Upper lobe of left lung (tissue), 6 donors: Measurements from ENCODE around the gene MYF5. TPM values are rescaled to one million over a fixed set of nuclear protein-coding genes. Genes with fewer than 3 reads are reported as not detected.

Experiments used
- ATAC-seq, 2 donors: fragments of 200-7000 bp; cut with Tn5 transposase; one replicate each; pipeline ENCODE4 v1.9.1; 2022; ENCODE audit warnings: mild to moderate bottlenecking in 2 of 2, moderate library complexity in 2 of 2; ENCODE audit not compliant: low FRiP score in 2 of 2
- DNase-seq, 2 donors: peaks; one replicate each; pipeline ENCODE4 v3.0.0-alpha.2; 2019 to 2020
- H3K27ac ChIP-seq, 4 donors: fragments of 200-600 bp; sonication (generic); one replicate each; pipeline ENCODE4 v1.5.1; 2016 to 2019
- H3K27me3 ChIP-seq, 4 donors: fragments of 200-600 bp; sonication (generic); one replicate each; pipeline ENCODE4 v1.5.1; 2017 to 2019
- H3K36me3 ChIP-seq, 4 donors: fragments of 200-600 bp; sonication (generic); one replicate each; pipeline ENCODE4 v1.5.1; 2016 to 2019
- H3K4me1 ChIP-seq, 4 donors: fragments of 200-600 bp; sonication (generic); one replicate each; pipeline ENCODE4 v1.5.1; 2018 to 2019
- H3K4me3 ChIP-seq, 4 donors: fragments of 200-600 bp; sonication (generic); one replicate each; pipeline ENCODE4 v1.5.1; 2017 to 2019; ENCODE audit warnings: mild to moderate bottlenecking in 2 of 4, moderate library complexity in 1 of 4
- H3K9me3 ChIP-seq, 4 donors: fragments of 200-600 bp; sonication (generic); one replicate each; pipeline ENCODE4 v1.5.1; 2018 to 2019
- EP300 ChIP-seq, 4 donors: sonication (generic); formaldehyde crosslinking; IDR thresholded peaks; one replicate each; pipeline ENCODE4 v1.5.1; 2017; ENCODE audit warnings: antibody characterized with exemption in 4 of 4, control low read depth in 2 of 4
- POLR2A ChIP-seq, 4 donors: fragments of 450-650 bp; IDR thresholded peaks; one replicate each; pipeline ENCODE4 v1.5.1; 2016 to 2017; ENCODE audit warnings: antibody characterized with exemption in 4 of 4, mild to moderate bottlenecking in 2 of 4
- POLR2AphosphoS5 ChIP-seq, 2 donors: sonication (generic); formaldehyde crosslinking; IDR thresholded peaks; one replicate each; pipeline ENCODE4 v1.5.1; 2017; ENCODE audit warnings: antibody characterized with exemption in 2 of 2
- WGBS, 2 donors: methylation state at CpG; one replicate each; pipeline ENCODE4 v1.1.5; 2017 to 2018; 5-methylcytosine and 5-hydroxymethylcytosine counted together
- total RNA-seq, 6 donors: library from RNA; depleted of rRNA in 4 of 6; stranded (reverse); fragments of >200 nt in 4 of 6; gene quantifications; one replicate each; pipeline versions ENCODE4 v1.1.0 to v1.2.1, GENCODE V29; 2016 to 2021
- TF ChIP-seq, protein P1 (sequence below), 6 experiments: fragments of 450-650 bp in 4 of 6; fragments of 200-600 bp in 2 of 6; sonication (generic) in 2 of 6; IDR thresholded peaks; one replicate each; pipeline ENCODE4 v1.5.1; 2016 to 2019; ENCODE audit warnings: antibody characterized with exemption in 6 of 6
- donor health status: DM: no; HTN: no; CAD: no; lungs with moderate emphysema.
- donor health status: DM: no; HTN: yes; CAD: no; lungs with severe emphysema.

The MYF5 gene
- total RNA-seq, 6 donors from 2014 or later = not detected

DNA sequence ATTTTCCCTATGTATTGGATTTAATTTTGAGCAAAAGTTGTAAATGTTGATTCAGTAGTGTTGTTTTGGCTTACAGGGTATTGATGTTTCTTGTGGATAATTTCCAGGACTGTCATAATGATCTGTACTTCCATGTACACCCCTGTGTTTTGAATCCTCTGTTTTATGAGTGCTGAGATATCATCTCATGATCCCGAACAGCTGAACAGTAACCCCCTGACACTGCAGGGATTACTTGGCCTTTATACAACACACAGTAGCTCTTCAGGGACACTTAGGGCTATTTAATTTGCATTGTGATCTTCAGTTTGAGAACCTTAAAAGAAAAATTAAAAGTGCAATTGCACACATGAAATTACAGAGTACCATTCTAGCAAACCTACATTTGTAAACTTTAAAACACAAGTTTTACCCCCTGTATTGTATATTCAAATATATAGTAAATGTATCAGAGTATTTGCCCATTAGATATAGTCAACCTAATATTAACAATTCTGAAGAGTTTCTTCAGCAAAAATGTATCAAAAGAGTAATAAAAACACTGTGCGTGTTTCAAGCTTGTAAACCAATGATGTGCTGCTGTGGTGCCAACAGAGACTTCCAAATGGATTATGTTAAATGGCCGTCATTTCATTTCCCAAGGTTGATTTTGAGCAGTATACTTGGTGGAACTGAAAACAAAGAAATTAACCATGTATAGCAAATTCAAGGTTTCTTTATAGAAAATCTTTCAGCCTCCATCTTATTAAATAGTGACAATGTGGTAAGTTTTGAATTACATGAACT, 37.2 kb upstream of the MYF5 start:
- no peaks in the 10 kb centered on the region for H3K4me1 ChIP-seq
- TF ChIP-seq POLR2AphosphoS5 (IDR thresholded peaks at IDR 0.05) (no peak), EP300 (IDR thresholded peaks at IDR 0.05) (no peak), POLR2A (IDR thresholded peaks at IDR 0.05) (no peak)
- TF ChIP-seq, protein P1, sequence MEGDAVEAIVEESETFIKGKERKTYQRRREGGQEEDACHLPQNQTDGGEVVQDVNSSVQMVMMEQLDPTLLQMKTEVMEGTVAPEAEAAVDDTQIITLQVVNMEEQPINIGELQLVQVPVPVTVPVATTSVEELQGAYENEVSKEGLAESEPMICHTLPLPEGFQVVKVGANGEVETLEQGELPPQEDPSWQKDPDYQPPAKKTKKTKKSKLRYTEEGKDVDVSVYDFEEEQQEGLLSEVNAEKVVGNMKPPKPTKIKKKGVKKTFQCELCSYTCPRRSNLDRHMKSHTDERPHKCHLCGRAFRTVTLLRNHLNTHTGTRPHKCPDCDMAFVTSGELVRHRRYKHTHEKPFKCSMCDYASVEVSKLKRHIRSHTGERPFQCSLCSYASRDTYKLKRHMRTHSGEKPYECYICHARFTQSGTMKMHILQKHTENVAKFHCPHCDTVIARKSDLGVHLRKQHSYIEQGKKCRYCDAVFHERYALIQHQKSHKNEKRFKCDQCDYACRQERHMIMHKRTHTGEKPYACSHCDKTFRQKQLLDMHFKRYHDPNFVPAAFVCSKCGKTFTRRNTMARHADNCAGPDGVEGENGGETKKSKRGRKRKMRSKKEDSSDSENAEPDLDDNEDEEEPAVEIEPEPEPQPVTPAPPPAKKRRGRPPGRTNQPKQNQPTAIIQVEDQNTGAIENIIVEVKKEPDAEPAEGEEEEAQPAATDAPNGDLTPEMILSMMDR (IDR thresholded peaks at IDR 0.05) = no peak
- no peaks in the 10 kb centered on the region for H3K36me3 ChIP-seq
- ATAC-seq (no peak), DNase-seq (no peak)
- 83 to 95% methylated on average over 3 of the region's 3 CpGs for WGBS, 2 donors
- H3K9me3 ChIP-seq = no peaks in the 10 kb centered on the region
- no peaks in the 10 kb centered on the region for H3K27me3 ChIP-seq
- no peak overlapping the region for H3K4me3 ChIP-seq
- H3K27ac ChIP-seq = no peak overlapping the region

DNA sequence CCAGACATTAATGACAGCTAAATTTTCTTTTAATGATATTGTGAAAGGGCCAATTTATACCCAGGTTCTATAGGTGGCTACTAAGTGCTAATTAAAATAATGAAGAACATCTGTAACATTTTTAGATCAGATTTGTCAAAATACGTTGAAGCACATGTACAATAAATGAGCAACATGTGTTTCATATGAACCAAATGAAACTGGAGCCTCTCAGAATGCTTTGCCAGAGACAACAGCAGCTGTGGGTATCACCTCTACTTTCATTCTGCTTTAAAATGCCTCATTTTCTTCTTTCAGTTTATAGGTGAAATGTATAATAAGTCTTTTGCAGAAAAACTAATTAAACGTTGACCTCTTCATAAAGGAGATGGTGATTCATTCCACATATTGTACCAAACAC, 35.4 kb upstream of the MYF5 start:
- 74 to 83% methylated on average over 2 of the region's 2 CpGs for WGBS, 2 donors
- H3K4me3 ChIP-seq = no peak overlapping the region
- no peak overlapping the region for H3K27ac ChIP-seq
- no peaks in the 10 kb centered on the region for H3K27me3 ChIP-seq
- H3K4me1 ChIP-seq = no peaks in the 10 kb centered on the region
- no peaks in the 10 kb centered on the region for H3K36me3 ChIP-seq
- DNase-seq (no peak), ATAC-seq (no peak)
- TF ChIP-seq POLR2AphosphoS5 (IDR thresholded peaks at IDR 0.05) = no peak
- no peaks in the 10 kb centered on the region for H3K9me3 ChIP-seq

DNA sequence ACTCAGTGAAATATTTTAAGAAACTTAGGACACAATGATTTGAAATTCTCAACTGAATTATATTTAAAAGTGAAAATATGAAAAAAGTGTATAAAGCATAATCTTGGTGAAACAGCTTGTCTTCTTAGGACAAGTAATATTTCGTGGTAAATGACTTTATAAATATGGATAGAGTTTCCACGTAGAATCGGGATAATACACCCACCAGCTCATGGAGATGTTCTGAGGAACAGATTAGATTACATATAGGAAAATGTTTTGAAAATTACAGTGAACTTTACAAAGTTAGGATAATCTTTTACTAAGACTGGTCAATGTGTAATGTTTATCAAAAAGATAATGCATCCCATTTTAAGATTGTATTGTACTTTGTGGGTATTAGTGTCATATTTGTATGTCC, 34.9 kb upstream of the MYF5 start:
- ATAC-seq (no peak), DNase-seq (no peak)
- Histone ChIP-seq H3K27ac (no peak overlapping the region), H3K4me3 (no peak overlapping the region), H3K27me3 (no peaks in the 10 kb centered on the region), H3K4me1 (no peaks in the 10 kb centered on the region), H3K36me3 (no peaks in the 10 kb centered on the region), H3K9me3 (no peaks in the 10 kb centered on the region)
- TF ChIP-seq EP300 (IDR thresholded peaks at IDR 0.05) = no peak
- TF ChIP-seq POLR2A (IDR thresholded peaks at IDR 0.05) = no peak
- no peak for TF ChIP-seq POLR2AphosphoS5 (IDR thresholded peaks at IDR 0.05)
- TF ChIP-seq, protein P1 (IDR thresholded peaks at IDR 0.05) = no peak
- WGBS, 2 donors = 85 to 91% methylated on average over 3 of the region's 3 CpGs

DNA sequence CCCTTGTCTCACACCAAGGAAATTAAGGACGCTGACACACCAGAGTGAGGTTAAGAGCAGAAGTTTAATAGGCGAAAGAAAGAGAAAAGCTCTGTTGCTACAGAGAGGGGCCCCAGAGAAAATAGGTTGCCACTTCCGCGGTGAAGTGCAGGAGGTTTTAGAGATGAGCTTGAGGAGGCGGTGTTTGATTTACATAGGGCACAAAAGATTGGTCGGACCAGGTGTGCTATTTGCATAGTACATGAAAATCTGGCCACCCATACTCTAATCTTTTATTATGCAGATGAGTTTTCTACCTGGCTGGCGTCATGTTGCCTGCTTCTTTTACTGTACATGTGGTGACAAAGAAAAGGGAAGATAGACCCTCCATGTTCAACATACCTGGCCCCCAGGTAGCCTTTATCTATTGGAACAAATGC, 32.6 kb upstream of the MYF5 start:
- no peak for TF ChIP-seq POLR2A (IDR thresholded peaks at IDR 0.05)
- ATAC-seq = no peak
- H3K4me3 ChIP-seq = no peak overlapping the region
- no peaks in the 10 kb centered on the region for H3K4me1 ChIP-seq
- no peaks in the 10 kb centered on the region for H3K27me3 ChIP-seq
- H3K36me3 ChIP-seq = no peaks in the 10 kb centered on the region
- H3K27ac ChIP-seq = no peak overlapping the region
- no peak for DNase-seq
- 57 to 59% methylated on average over 7 of the region's 7 CpGs for whole genome bisulfite sequencing, 2 donors
- no peaks in the 10 kb centered on the region for H3K9me3 ChIP-seq

DNA sequence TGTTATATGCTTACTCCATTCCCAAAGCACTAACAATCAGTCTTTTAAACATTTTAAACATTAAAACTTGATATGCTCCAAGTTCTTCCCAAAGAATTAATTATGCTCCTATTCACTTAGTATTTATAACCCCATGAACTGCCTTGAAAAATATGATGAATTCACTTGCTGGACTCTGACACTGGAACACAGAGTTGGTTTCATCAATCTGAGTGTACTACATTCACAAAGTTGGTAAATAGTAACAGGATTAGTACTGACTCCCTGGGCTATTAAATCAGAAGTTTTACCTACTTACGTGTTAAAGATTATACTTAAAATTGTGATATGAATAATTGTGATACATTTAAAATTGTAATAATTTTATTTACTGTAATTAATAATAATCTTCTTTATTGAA, 26.6 kb upstream of the MYF5 start:
- Histone ChIP-seq H3K36me3 (no peaks in the 10 kb centered on the region), H3K4me3 (no peak overlapping the region), H3K27ac (no peak overlapping the region), H3K27me3 (no peaks in the 10 kb centered on the region), H3K4me1 (no peaks in the 10 kb centered on the region), H3K9me3 (no peaks in the 10 kb centered on the region)
- 85 to 88% methylated on average over 1 of the region's 1 CpG for WGBS, 2 donors
- DNase-seq (no peak), ATAC-seq (no peak)
- TF ChIP-seq POLR2AphosphoS5 (IDR thresholded peaks at IDR 0.05) (no peak), EP300 (IDR thresholded peaks at IDR 0.05) (no peak), POLR2A (IDR thresholded peaks at IDR 0.05) (no peak)
- TF ChIP-seq, protein P1 (IDR thresholded peaks at IDR 0.05) = no peak

DNA sequence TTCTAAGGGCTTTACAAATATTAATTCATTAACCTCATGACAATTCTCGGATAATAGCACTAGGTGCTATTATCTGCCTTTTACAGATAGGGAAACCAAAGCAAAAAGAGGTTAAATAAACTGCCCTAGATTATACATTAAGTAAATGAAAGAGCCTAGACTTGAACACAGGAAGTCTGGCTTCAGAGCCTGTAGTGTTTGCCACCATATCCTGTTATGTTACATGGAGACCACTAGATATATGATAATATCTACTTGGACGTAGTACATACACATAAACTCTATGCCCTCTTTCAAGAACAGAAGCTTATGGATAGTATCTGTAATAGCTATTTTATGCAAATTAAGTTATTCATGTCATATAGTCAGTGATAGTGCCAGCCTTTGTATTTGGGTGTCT, 26.2 kb upstream of the MYF5 start:
- Histone ChIP-seq H3K4me3 (no peak overlapping the region), H3K4me1 (no peaks in the 10 kb centered on the region), H3K27me3 (no peaks in the 10 kb centered on the region), H3K9me3 (no peaks in the 10 kb centered on the region), H3K36me3 (no peaks in the 10 kb centered on the region), H3K27ac (no peak overlapping the region)
- TF ChIP-seq EP300 (IDR thresholded peaks at IDR 0.05) (no peak), POLR2A (IDR thresholded peaks at IDR 0.05) (no peak), POLR2AphosphoS5 (IDR thresholded peaks at IDR 0.05) (no peak)
- TF ChIP-seq, protein P1 (IDR thresholded peaks at IDR 0.05) = no peak
- ATAC-seq (no peak), DNase-seq (no peak)
- WGBS, 2 donors = 41 to 46% methylated on average over 2 of the region's 2 CpGs
